NCI-H774 (cell line): ENCODE results near the gene ELP4.
"Not testable (repeated sequence)": the region's sequence is repeated elsewhere in the genome, so short reads cannot be mapped to it uniquely, and the experiment has no call there.

Source experiments
- DNase-seq: peaks from one replicate; lab custom pipeline; 2025; lab: John Stamatoyannopoulos, UW

The ELP4 gene

GRCh38 chr11:31645747-31646146 lies 136.2 kb downstream of the ELP4 start:
- no peak for DNase-seq

GRCh38 chr11:31646216-31646615 lies 136.6 kb downstream of the ELP4 start:
- no peak for DNase-seq

- no peak for DNase-seq
These were observed 139.8 kb downstream of the ELP4 start for GRCh38 chr11:31649129-31649966.

DNA sequence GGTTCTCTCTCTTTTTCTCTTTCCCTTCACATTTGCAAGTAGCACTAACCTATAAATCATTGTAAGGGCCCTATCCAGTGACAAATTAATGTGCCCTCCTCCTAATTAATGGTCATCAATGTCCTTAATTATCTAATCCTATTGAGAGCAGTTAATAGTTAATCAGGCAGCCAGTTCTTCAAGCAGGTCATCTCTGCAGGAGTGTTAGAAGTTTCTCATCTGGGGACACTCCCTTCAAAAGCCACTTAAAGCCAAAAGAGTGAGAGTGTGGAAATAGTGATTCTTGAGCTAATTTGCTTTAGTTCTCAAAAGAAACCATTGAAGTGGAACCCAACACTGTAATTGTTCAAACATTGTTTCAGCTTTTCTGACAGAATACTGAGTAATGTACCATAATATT lies 141.6 kb downstream of the ELP4 start:
- no peak for DNase-seq

DNA sequence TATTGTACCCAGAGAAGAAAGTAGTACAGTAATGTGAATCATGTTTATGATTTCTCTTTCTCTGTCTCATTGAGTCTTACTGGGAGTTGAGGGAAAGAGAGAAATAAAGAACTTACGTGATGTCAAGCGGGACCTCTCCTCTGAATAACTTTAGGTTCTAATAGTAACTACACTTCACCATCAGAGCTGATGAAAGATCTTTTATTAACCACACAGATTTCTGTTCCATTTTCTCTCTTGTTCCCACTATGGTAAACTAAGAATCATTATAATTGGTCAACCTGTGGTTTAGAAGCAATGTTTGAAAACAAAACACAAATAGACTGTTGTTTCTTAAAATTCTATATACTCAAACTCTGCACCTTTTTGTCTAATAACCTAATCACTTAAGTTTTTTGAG lies 142.3 kb downstream of the ELP4 start:
- no peak for DNase-seq

DNA sequence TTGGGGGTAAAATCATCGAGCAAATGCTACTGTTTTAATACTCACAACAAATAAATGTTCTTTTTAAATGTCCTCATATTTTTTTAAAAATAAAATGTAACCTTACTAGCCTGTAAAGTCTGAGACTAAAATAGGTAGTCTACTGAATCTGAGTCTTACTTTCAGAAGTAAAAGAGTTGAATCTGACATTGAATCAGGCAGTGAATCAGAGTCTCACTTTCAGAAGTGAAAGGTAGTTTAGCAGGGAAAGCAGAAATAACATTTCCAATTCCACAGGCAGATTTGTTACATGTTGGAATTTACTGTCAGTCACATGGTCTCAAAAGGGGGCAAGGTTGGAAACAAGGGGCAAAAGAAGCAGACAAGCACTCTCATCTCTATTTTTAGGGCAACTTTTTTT lies 143.0 kb downstream of the ELP4 start:
- DNase-seq: no peak

- DNase-seq: no peak
These were observed 145.9 kb downstream of the ELP4 start for GRCh38 chr11:31655483-31655882.

DNA sequence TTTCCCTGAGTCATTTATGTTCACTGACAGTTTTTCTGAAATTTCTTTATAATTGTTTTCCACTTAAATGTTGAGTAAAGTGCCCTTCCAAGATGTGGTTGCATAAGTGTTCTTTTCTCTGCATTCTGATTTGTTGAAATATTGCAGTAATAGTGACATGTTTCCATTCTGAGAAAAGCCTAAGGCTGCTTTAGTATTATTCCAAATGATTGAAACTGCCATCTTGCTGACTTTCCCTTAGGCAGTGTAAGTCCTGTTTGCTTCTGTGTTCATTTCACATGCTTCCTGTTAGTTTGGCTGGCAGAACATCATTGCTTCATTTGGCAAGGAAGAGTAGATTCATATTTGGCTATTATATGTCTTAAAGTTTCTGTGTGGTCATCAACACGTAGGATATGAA lies 146.5 kb downstream of the ELP4 start:
- DNase-seq: no peak

DNA sequence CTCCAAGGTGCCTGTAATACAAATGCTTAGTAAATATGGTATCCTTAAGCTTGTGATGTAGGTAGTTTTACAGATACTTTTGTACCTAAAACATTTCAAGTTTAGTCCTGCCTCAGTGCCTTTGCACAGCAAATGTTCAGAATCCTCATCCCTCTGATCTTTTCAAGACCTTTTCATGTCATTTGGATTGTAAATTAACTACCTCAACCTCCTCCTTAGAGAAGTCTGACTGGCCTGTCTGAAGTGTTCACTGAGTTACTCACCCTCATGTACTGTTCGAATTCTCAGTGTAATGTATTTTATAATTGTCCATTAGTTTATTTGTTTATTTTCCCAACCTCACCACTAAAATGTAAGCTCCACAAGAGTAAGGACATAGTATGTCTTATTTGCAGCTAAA lies 147.5 kb downstream of the ELP4 start:
- DNase-seq: no peak

DNA sequence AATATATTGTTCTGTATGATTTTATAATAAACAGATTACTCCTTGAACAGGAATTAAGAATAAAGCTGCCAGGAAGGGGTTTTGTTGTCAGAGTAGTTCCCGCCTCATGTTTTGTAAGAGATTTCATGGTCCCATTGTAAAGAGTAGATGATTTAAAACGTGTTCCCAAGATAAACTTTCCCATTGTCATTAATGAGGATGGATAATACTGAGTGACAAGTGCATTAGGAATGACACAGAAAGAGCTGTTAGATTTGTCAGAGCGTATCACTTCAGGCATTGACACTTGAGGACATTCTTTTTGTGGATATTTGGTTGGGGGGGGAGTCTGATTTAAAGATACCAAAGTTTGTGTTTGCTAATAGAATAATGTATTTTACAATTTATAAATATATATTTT lies 154.6 kb downstream of the ELP4 start:
- no peak for DNase-seq

DNA sequence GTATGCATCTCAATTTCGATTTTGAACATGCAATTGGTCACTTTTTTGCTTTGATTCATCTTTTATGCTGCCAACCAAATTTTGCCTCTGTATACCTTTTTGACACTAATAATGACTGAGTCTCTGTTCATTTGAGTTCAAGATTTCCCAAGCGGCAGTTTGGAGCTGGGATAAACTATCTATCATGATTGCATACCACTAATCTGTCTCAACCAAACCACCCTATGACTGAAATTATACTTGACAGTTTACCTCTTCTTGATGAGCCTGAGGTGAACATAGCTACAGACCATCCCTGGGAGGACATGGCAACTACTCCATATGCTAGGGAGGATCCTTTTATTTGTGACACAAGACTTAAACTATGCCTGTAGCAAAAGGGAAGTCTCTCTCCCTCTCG lies 155.4 kb downstream of the ELP4 start:
- no peak for DNase-seq

- DNase-seq: no peak
These were observed 162.1 kb downstream of the ELP4 start for GRCh38 chr11:31671681-31672080.

GRCh38 chr11:31673108-31673507 lies 163.5 kb downstream of the ELP4 start:
- not testable (repeated sequence) for DNase-seq

DNA sequence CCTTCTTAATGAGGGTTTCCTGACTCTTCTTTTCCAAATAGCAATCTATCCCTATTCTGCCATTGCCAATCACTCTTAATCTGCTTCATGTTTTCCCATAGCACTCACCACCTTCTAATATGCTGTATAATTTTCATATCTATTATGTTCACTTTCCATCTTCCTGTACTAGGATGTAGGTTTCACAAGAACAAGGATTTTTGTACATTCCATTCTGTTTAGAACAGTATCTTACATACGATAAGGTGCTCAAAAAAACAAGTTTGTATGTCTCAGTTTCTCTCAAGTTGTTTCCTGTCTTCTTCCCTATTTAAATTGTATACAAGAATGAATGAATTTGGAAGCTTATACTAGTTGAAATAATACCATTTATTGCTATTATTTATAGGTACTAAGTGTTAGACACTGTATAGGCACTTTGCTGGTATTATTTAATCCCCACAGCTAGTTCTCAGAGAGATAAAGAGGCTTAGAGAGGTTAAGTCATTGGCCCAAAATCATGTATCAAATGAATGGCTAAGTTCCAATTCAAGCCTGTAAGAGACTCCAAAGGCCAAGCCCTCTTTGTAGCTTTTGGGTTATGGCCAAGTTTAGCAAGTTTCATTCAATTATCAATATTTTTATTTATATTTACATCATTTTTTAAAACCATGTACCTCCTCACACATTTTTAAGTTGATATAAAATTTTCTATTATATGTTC lies 166.9 kb downstream of the ELP4 start:
- DNase-seq: no peak

GRCh38 chr11:31680770-31681169 lies 171.2 kb downstream of the ELP4 start:
- no peak for DNase-seq

DNA sequence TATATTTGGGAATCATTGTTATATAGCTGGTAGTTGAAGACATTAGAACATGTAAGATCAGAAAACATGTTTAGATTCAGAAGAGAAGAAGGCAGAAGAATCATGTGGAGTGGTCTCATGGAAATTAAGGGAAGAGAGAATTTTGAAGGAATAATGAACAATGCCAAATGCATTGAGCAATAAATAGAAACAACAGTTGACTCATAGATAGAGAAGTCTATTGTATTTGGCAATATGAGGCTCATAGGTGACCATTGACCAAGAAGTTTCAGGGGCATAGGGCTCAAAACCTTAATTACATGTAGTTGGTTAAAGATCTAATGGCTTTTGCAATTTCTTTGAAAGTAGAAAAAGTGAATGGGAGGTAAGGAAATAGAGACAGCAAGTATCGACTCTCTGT lies 177.7 kb downstream of the ELP4 start:
- no peak for DNase-seq

DNA sequence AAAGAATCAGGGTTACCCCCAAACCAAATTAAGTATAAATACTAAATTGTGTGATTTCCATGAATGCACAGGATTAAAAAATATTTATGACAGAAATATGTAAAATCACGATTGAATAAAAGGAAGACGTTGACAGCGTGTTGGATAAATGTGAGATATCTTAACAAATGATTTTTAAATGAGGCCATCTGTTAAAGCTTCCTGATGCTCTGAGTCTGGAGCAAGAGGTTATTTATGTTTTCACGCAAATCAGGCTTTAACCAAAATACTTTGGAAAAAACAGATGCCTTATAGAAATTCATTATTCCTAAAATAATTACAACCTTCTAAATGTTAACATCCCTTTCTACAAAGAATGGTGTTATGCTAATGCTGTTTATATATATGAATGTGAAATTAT lies 178.3 kb downstream of the ELP4 start:
- no peak for DNase-seq

GRCh38 chr11:31689559-31689958 lies 180.0 kb downstream of the ELP4 start:
- no peak for DNase-seq

GRCh38 chr11:31690041-31690440 lies 180.5 kb downstream of the ELP4 start:
- DNase-seq: no peak

DNA sequence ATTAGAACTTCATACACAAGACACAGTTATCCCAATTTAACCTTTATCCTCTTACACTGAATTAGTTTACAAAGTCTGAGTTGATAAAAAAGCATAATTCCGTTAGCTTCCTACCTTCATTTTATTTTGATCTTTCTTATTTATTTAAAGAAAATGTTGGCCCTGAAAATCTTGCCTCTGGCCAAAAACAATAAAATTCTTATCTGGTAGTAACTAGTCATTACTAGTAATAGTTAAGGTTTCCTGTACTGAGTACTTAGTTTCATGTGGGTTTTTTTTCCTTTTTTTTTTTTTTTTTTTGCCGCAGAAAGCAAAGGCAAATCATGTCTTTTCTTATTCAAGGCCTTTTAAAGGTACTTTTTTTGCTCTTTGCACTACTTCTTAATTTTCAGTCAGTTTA lies 180.9 kb downstream of the ELP4 start:
- no peak for DNase-seq

- DNase-seq: no peak
These were observed 182.9 kb downstream of the ELP4 start for GRCh38 chr11:31692466-31692865.

GRCh38 chr11:31697049-31697448 lies 187.5 kb downstream of the ELP4 start:
- DNase-seq: not testable (repeated sequence)

DNA sequence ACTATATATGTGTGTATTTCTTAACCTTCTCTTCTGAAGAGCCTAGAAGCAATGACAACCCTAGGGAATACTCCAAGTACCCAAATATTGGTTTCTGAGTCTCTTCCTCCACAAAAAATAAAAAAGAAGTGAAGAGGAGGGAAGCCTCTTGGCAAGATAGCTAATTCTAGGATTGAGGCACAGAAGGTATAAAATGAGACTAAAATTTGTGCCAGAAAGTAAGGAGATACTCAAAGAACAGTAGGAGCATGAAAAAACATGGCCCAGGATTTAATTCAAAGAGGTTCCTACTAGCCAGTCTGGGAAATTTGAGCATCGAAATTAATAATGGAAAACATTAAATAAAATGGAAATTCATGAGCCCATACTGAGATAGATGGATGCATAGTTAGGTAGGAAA lies 189.5 kb downstream of the ELP4 start:
- no peak for DNase-seq

GRCh38 chr11:31702966-31703365 lies 193.4 kb downstream of the ELP4 start:
- peak; percentile 16 for DNase-seq
